Stomach (tissue), 4 donors: ENCODE results near the gene PKN3.

Source experiments
- CTCF ChIP-seq, 7 experiments: fragments of 450-650 bp in 4 of 7; fragments of 200-600 bp in 3 of 7; sonication (generic) in 3 of 7; IDR thresholded peaks; one replicate each; pipeline ENCODE4 v1.5.1; 2016 to 2019; ENCODE audit warnings: antibody characterized with exemption in 7 of 7, control low read depth in 2 of 7, mild to moderate bottlenecking in 1 of 7
- EP300 ChIP-seq: sonication (generic); formaldehyde crosslinking; IDR thresholded peaks from one replicate; pipeline ENCODE4 v1.6.1; 2017; ENCODE audit warnings: antibody characterized with exemption
- POLR2A ChIP-seq, 4 donors: fragments of 450-650 bp; IDR thresholded peaks; one replicate each; pipeline ENCODE4 v1.6.1; 2016; ENCODE audit warnings: antibody characterized with exemption in 4 of 4, control low read depth in 2 of 4, mild to moderate bottlenecking in 1 of 4, moderate library complexity in 1 of 4

- TF ChIP-seq CTCF (IDR thresholded peaks at IDR 0.05) = no peak
- TF ChIP-seq EP300 = no peak
- no peak for TF ChIP-seq POLR2A (IDR thresholded peaks at IDR 0.05)
These were observed 24.5 kb upstream of the PKN3 start for GRCh38 chr9:128677794-128678193.
